ENCODE data around the gene RIPK1.
"Not testable (repeated sequence)": the region's sequence is repeated elsewhere in the genome, so short reads cannot be mapped to it uniquely, and the experiment has no call there.

The RIPK1 gene

GRCh38 chr6:3137057-3137777, 68.9 kb downstream of the RIPK1 start:
- DNase-seq = no peak

GRCh38 chr6:3137873-3138272, 69.6 kb downstream of the RIPK1 start:
- not testable (repeated sequence) for DNase-seq

GRCh38 chr6:3138341-3138740, 70.0 kb downstream of the RIPK1 start:
- no peak for DNase-seq

- DNase-seq = no peak
Measured at GRCh38 chr6:3139090-3139903, 71.0 kb downstream of the RIPK1 start.

GRCh38 chr6:3140201-3140600, 71.9 kb downstream of the RIPK1 start:
- no peak for DNase-seq

GRCh38 chr6:3142536-3142935, 74.2 kb downstream of the RIPK1 start:
- no peak for DNase-seq

- DNase-seq = no peak
Measured at GRCh38 chr6:3143158-3143557, 74.9 kb downstream of the RIPK1 start.

GRCh38 chr6:3144571-3144970, 76.3 kb downstream of the RIPK1 start:
- DNase-seq = no peak

- DNase-seq = no peak
Measured at GRCh38 chr6:3147914-3148757, 79.8 kb downstream of the RIPK1 start.

- DNase-seq = no peak
Measured at GRCh38 chr6:3151691-3152090, 83.4 kb downstream of the RIPK1 start.

- no peak for DNase-seq
Measured at GRCh38 chr6:3152689-3153088, 84.4 kb downstream of the RIPK1 start.

- DNase-seq = not testable (repeated sequence)
Measured at GRCh38 chr6:3155416-3155815, 87.1 kb downstream of the RIPK1 start.

- peak; percentile 6 for DNase-seq
Measured at GRCh38 chr6:3156184-3157130, 88.2 kb downstream of the RIPK1 start.

GRCh38 chr6:3157131-3157933, 89.0 kb downstream of the RIPK1 start, which contains the start of gene TUBB2A:
TUBB2A (minus strand) TSS chr6:3157544; CDS start chr6:3157463, 81 bp downstream.
- DNase-seq = peak; percentile 83

- DNase-seq = peak; percentile 55
Measured at GRCh38 chr6:3159805-3160781, 91.8 kb downstream of the RIPK1 start.

GRCh38 chr6:3162067-3162497, 93.8 kb downstream of the RIPK1 start:
- DNase-seq = no peak

GRCh38 chr6:3162565-3163247, 94.4 kb downstream of the RIPK1 start:
- peak; percentile 51 for DNase-seq

- DNase-seq = no peak
Measured at GRCh38 chr6:3163248-3163594, 94.9 kb downstream of the RIPK1 start.

- DNase-seq = no peak
Measured at GRCh38 chr6:3164388-3164787, 96.1 kb downstream of the RIPK1 start.
